GM06990 (cell line): ENCODE results near the gene IL1RAPL1.

Experiments
- DNase-seq: peaks from one replicate; pipeline ENCODE4 v3.0.0-alpha.2; 2011; ENCODE audit not compliant: insufficient read length; ENCODE audit errors: extremely low read depth
- H3K27me3 ChIP-seq: replicated peaks from 2 replicates; pipeline ENCODE4 v1.6.0; 2011; ENCODE audit warnings: low read length; ENCODE audit not compliant: control insufficient read depth, insufficient read depth
- H3K36me3 ChIP-seq: 2 replicates; pipeline ENCODE4 v1.5.1; 2011; ENCODE audit warnings: low read length; ENCODE audit not compliant: control insufficient read depth, insufficient read depth
- H3K4me3 ChIP-seq: replicated peaks from 2 replicates; pipeline ENCODE4 v1.5.1; 2011; ENCODE audit warnings: low read depth, mild to moderate bottlenecking, control low read depth, low read length
- TF ChIP-seq, protein P1 (sequence below): IDR thresholded peaks from 2 replicates; pipeline ENCODE4 v1.5.1; 2011; ENCODE audit warnings: low read length, control low read depth, mild to moderate bottlenecking, inconsistent platforms; ENCODE audit not compliant: insufficient read depth, poor library complexity, severe bottlenecking

The IL1RAPL1 gene

DNA sequence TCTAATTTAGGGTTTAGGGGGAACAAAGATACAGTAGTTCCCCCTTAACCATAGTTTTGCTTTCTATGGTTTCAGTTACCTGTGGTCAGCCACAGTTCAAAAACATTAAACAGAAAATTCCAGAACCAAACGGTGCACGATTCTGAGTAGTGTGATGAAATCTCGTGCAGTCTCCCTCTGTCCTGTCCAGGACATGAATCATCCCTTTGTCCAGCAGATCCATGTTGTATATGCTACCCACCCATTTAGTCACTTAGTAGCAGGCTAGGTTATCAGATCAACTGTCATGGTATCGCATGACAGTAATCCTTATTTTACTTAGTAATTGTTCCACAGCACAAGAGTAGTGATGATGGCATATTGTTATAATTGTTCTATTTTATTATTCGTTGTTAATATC, 556.1 kb downstream of the IL1RAPL1 start:
- no peaks in the 10 kb centered on the region for H3K36me3 ChIP-seq
- no peak for DNase-seq

DNA sequence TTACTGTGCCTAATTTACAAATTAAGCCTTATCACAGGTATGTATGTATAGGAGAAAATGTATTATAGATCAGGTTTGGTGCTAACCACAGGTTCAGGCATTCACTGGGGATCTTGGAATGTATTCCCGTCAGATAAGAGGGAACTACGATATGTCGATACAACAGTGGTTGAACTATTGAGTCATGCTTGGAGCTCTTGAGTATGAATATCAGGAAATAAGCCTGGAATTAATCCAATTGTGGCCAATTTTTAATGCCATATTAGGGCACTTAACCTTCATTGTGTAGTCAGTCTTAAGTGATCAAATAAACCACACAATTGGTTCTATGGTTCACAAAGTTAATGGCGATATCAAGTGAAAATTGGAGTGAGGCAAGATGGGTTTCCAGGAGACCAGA, 556.5 kb downstream of the IL1RAPL1 start:
- TF ChIP-seq, protein P1, sequence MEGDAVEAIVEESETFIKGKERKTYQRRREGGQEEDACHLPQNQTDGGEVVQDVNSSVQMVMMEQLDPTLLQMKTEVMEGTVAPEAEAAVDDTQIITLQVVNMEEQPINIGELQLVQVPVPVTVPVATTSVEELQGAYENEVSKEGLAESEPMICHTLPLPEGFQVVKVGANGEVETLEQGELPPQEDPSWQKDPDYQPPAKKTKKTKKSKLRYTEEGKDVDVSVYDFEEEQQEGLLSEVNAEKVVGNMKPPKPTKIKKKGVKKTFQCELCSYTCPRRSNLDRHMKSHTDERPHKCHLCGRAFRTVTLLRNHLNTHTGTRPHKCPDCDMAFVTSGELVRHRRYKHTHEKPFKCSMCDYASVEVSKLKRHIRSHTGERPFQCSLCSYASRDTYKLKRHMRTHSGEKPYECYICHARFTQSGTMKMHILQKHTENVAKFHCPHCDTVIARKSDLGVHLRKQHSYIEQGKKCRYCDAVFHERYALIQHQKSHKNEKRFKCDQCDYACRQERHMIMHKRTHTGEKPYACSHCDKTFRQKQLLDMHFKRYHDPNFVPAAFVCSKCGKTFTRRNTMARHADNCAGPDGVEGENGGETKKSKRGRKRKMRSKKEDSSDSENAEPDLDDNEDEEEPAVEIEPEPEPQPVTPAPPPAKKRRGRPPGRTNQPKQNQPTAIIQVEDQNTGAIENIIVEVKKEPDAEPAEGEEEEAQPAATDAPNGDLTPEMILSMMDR: no peak
- DNase-seq: no peak
- Histone ChIP-seq H3K36me3 (no peaks in the 10 kb centered on the region), H3K4me3 (no peak overlapping the region), H3K27me3 (no peaks in the 10 kb centered on the region)

More for the DNA sequence above, 556.1 kb downstream of the IL1RAPL1 start:
- no peak overlapping the region for H3K4me3 ChIP-seq
- no peaks in the 10 kb centered on the region for H3K27me3 ChIP-seq
- TF ChIP-seq, protein P1: no peak

DNA sequence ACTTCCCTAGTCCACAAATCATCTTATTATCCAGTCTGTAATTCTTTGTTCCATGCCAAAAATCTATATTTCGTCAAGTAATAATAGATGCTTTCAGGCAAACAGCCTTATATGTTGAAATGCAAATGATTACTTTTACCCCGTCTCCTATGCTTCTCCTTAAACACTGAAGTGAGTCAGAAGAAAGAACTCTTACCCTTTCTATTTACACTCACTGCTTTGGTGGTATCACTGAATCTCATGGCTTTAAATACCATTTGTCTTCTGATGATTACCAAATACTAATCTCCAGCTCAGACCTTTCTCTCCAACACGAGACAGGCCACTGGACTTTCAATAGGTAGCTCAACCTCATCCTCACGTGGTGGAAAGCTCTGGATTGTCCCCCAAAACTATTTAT, 558.1 kb downstream of the IL1RAPL1 start:
- H3K4me3 ChIP-seq: no peak overlapping the region
- TF ChIP-seq, protein P1: no peak
- DNase-seq: no peak
- H3K36me3 ChIP-seq: no peaks in the 10 kb centered on the region
- H3K27me3 ChIP-seq: no peaks in the 10 kb centered on the region

DNA sequence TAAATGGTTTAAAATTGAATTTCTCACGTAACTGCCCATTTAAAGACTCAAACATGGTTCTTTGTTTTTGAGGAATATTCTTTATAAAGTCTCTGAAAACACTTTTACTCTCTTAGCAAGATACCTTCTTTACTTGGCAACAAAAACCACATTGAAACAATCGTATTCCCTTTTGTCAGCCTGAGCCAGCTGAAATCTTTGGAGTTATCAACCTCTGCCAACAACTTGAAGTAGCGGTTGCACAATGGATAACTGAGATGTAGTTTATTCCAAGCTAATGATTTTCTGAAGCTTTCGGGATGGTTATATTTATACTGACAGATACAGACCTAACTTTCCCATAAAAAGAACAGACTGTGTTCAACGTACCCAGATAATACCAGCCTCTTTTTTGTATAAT, 561.3 kb downstream of the IL1RAPL1 start:
- no peak overlapping the region for H3K4me3 ChIP-seq
- H3K27me3 ChIP-seq: no peaks in the 10 kb centered on the region
- TF ChIP-seq, protein P1: no peak
- DNase-seq: no peak
- no peaks in the 10 kb centered on the region for H3K36me3 ChIP-seq

DNA sequence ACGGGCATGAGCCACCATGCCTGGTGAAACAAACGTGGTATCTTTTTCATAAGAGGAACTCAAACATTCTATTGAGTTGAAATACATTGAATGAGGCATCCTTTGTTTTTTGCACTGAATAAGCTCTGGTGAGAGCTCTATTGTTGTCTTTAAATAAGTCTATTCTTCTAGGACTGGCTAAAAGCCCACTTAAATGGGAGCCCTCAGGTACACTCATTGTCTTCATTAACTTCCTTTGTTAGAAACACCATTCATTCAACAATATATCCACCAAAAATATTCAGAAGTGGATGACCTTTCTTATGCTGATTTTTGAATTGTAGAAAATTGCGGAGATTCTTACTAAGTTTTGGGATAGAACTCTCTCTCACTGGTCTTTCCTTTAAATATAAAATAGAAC, 568.0 kb downstream of the IL1RAPL1 start:
- H3K4me3 ChIP-seq: no peak overlapping the region
- H3K36me3 ChIP-seq: no peaks in the 10 kb centered on the region
- TF ChIP-seq, protein P1: no peak
- DNase-seq: no peak
- no peaks in the 10 kb centered on the region for H3K27me3 ChIP-seq

DNA sequence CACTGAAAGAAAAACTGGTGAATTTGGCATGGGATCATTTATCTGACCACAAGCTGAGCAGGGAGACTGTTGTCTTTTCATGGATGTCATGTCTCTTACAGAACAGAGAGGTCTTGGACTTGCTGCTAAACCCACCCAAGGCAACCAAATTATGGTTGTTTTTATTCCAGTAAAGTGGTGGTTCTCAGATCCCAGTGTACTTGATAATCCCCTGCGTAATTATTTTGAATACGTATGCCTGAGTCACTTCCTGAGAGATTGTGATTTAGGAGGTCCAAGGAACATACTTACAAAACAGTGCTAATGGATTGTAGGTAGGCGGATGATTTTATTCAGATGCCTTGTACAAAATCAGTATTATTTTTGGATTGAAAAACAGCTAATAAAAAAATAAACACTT, 585.6 kb downstream of the IL1RAPL1 start:
- Histone ChIP-seq H3K36me3 (no peaks in the 10 kb centered on the region), H3K27me3 (no peaks in the 10 kb centered on the region), H3K4me3 (no peak overlapping the region)
- TF ChIP-seq, protein P1: no peak
- no peak for DNase-seq
